ENCODE results near the gene ZNF622.

- TF ChIP-seq POLR2A (IDR thresholded peaks at IDR 0.05) (no peak), POLR2AphosphoS5 (IDR thresholded peaks at IDR 0.05) (no peak), CTCF (IDR thresholded peaks at IDR 0.05) (no peak)
Observed at GRCh38 chr5:16410338-16410737, 55.3 kb downstream of the ZNF622 start.
